ENCODE data around the gene RBM38.

The RBM38 gene

GRCh38 chr20:57401565-57401918 lies 10.3 kb downstream of the RBM38 start:
- no peak for TF ChIP-seq EZH2 (IDR thresholded peaks at IDR 0.05; ENCODE audit: borderline replicate concordance, low read depth, low read length, severe bottlenecking)
- no peak for TF ChIP-seq CTCF (IDR thresholded peaks at IDR 0.05; ENCODE audit: borderline replicate concordance, extremely low read depth, low read length, poor library complexity, severe bottlenecking)
- H4K20me1 ChIP-seq (ENCODE audit: insufficient read depth, low read length), result peaks cover 90% of the 10 kb centered on the region

GRCh38 chr20:57402206-57403125 lies 11.3 kb downstream of the RBM38 start:
- Histone ChIP-seq H3K4me2 (ENCODE audit: insufficient read depth, low read length) (no peak overlapping the region), H3K4me1 (ENCODE audit: insufficient read depth, low read length) (peaks cover 43% of the 10 kb centered on the region), H3K4me3 (ENCODE audit: low read depth in 1 of 2, low read length in 2 of 2) (no peak overlapping the region), H3K9me3 (ENCODE audit: insufficient read depth, low read length, severe bottlenecking) (no peaks in the 10 kb centered on the region), H3K36me3 (ENCODE audit: insufficient read depth, low read length) (peaks cover 24% of the 10 kb centered on the region; the same call in 1 of the 2 replicates), H3K9ac (ENCODE audit: low read depth, low read length) (no peak overlapping the region), H3K27me3 (ENCODE audit: insufficient read depth, low read length, poor library complexity) (no peaks in the 10 kb centered on the region), H3K27ac (ENCODE audit: low read length) (no peak overlapping the region), H3K79me2 (ENCODE audit: insufficient read depth, low read length) (no peaks in the 10 kb centered on the region; the same call in 1 of the 2 replicates), H4K20me1 (ENCODE audit: insufficient read depth, low read length) (peaks cover 87% of the 10 kb centered on the region), H2AFZ (ENCODE audit: low read depth, low read length) (no peak overlapping the region)
- DNase-seq, result no peak
- TF ChIP-seq EZH2 (IDR thresholded peaks at IDR 0.05; ENCODE audit: borderline replicate concordance, low read depth, low read length, severe bottlenecking) (no peak), CTCF (IDR thresholded peaks at IDR 0.05; ENCODE audit: borderline replicate concordance, extremely low read depth, low read length, poor library complexity, severe bottlenecking) (no peak)
- ATAC-seq (ENCODE audit: insufficient read depth, low read depth), result no peak

More at GRCh38 chr20:57401565-57401918, 10.3 kb downstream of the RBM38 start:
- H3K9ac ChIP-seq (ENCODE audit: low read depth, low read length), result no peak overlapping the region
- no peak for ATAC-seq (ENCODE audit: insufficient read depth, low read depth)
- no peak overlapping the region for H3K4me3 ChIP-seq (ENCODE audit: low read depth in 1 of 2, low read length in 2 of 2)
- no peaks in the 10 kb centered on the region for H3K9me3 ChIP-seq (ENCODE audit: insufficient read depth, low read length, severe bottlenecking)
- H3K36me3 ChIP-seq (ENCODE audit: insufficient read depth, low read length), result peaks cover 24% of the 10 kb centered on the region; the same call in 1 of the 2 replicates
- H3K4me2 ChIP-seq (ENCODE audit: insufficient read depth, low read length), result no peak overlapping the region
- no peak overlapping the region for H3K27ac ChIP-seq (ENCODE audit: low read length)
- no peak for DNase-seq
- no peaks in the 10 kb centered on the region; the same call in 1 of the 2 replicates for H3K79me2 ChIP-seq (ENCODE audit: insufficient read depth, low read length)
- peaks cover 52% of the 10 kb centered on the region for H3K4me1 ChIP-seq (ENCODE audit: insufficient read depth, low read length)
- H2AFZ ChIP-seq (ENCODE audit: low read depth, low read length), result no peak overlapping the region
- H3K27me3 ChIP-seq (ENCODE audit: insufficient read depth, low read length, poor library complexity), result no peaks in the 10 kb centered on the region

- H3K27ac ChIP-seq (ENCODE audit: low read length), result no peak overlapping the region
- no peaks in the 10 kb centered on the region for H3K27me3 ChIP-seq (ENCODE audit: insufficient read depth, low read length, poor library complexity)
- no peak overlapping the region for H2AFZ ChIP-seq (ENCODE audit: low read depth, low read length)
- no peak overlapping the region for H3K4me3 ChIP-seq (ENCODE audit: low read depth in 1 of 2, low read length in 2 of 2)
- no peaks in the 10 kb centered on the region; the same call in 1 of the 2 replicates for H3K79me2 ChIP-seq (ENCODE audit: insufficient read depth, low read length)
- DNase-seq, result no peak
- H3K36me3 ChIP-seq (ENCODE audit: insufficient read depth, low read length), result peaks cover 24% of the 10 kb centered on the region; the same call in 1 of the 2 replicates
- no peak overlapping the region for H3K9ac ChIP-seq (ENCODE audit: low read depth, low read length)
- ATAC-seq (ENCODE audit: insufficient read depth, low read depth), result no peak
- no peaks in the 10 kb centered on the region for H3K9me3 ChIP-seq (ENCODE audit: insufficient read depth, low read length, severe bottlenecking)
- peaks cover 86% of the 10 kb centered on the region for H4K20me1 ChIP-seq (ENCODE audit: insufficient read depth, low read length)
- H3K4me2 ChIP-seq (ENCODE audit: insufficient read depth, low read length), result no peak overlapping the region
- H3K4me1 ChIP-seq (ENCODE audit: insufficient read depth, low read length), result peaks cover 35% of the 10 kb centered on the region
- TF ChIP-seq EZH2 (IDR thresholded peaks at IDR 0.05; ENCODE audit: borderline replicate concordance, low read depth, low read length, severe bottlenecking), result no peak
- TF ChIP-seq CTCF (IDR thresholded peaks at IDR 0.05; ENCODE audit: borderline replicate concordance, extremely low read depth, low read length, poor library complexity, severe bottlenecking), result no peak
Observed at GRCh38 chr20:57403216-57403615, 12.0 kb downstream of the RBM38 start.

Data from DND-41 (cell line).